Stimulated activated naive CD8-positive, alpha-beta T cell treated with anti-CD3 and anti-CD28 coated beads, Interleukin-15, Interleukin-2, amounts not matched to agents 100 ng/mL and 50 ng/mL, for 24 hours (primary cell): ENCODE data around the gene PROK1.
"Not testable (repeated sequence)": the region's sequence is repeated elsewhere in the genome, so short reads cannot be mapped to it uniquely, and the experiment has no call there.

Source experiments
- H3K27ac Mint-ChIP-seq: one replicate; pipeline ENCODE4 v1.8.0; 2021; ENCODE audit warnings: mild to moderate bottlenecking, mixed read lengths
- H3K27me3 Mint-ChIP-seq: one replicate; pipeline ENCODE4 v1.8.0; 2021; ENCODE audit warnings: mixed read lengths
- H3K36me3 Mint-ChIP-seq: one replicate; pipeline ENCODE4 v1.8.0; 2021; ENCODE audit warnings: low read depth, mixed read lengths
- H3K4me1 Mint-ChIP-seq: one replicate; pipeline ENCODE4 v1.8.0; 2021; ENCODE audit warnings: low read depth, mixed read lengths
- H3K4me3 Mint-ChIP-seq: one replicate; pipeline ENCODE4 v1.8.0; 2021; ENCODE audit warnings: mild to moderate bottlenecking, mixed read lengths
- H3K9me3 Mint-ChIP-seq: one replicate; pipeline ENCODE4 v1.8.0; 2021; ENCODE audit warnings: mixed read lengths

PROK1 gene

GRCh38 chr1:110424699-110425611, 26.0 kb upstream of the PROK1 start:
- Mint-ChIP-seq H3K4me1 (no peaks in the 10 kb centered on the region), H3K27ac (no peak overlapping the region), H3K9me3 (no peaks in the 10 kb centered on the region), H3K36me3 (no peaks in the 10 kb centered on the region), H3K27me3 (peaks cover 5% of the 10 kb centered on the region), H3K4me3 (no peak overlapping the region)

- no peak overlapping the region for H3K27ac Mint-ChIP-seq
- H3K4me1 Mint-ChIP-seq: no peaks in the 10 kb centered on the region
- H3K27me3 Mint-ChIP-seq: peaks cover 5% of the 10 kb centered on the region
- no peaks in the 10 kb centered on the region for H3K9me3 Mint-ChIP-seq
- no peaks in the 10 kb centered on the region for H3K36me3 Mint-ChIP-seq
- H3K4me3 Mint-ChIP-seq: no peak overlapping the region
Observed at GRCh38 chr1:110425612-110426152, 25.3 kb upstream of the PROK1 start.

- no peak overlapping the region for H3K27ac Mint-ChIP-seq
- no peaks in the 10 kb centered on the region for H3K36me3 Mint-ChIP-seq
- no peaks in the 10 kb centered on the region for H3K4me1 Mint-ChIP-seq
- H3K9me3 Mint-ChIP-seq: no peaks in the 10 kb centered on the region
- H3K27me3 Mint-ChIP-seq: peaks cover 9% of the 10 kb centered on the region
- H3K4me3 Mint-ChIP-seq: no peak overlapping the region
Observed at GRCh38 chr1:110426854-110427253, 24.1 kb upstream of the PROK1 start.

GRCh38 chr1:110428946-110429345, 22.0 kb upstream of the PROK1 start:
- Mint-ChIP-seq H3K36me3 (no peaks in the 10 kb centered on the region), H3K27me3 (peaks cover 9% of the 10 kb centered on the region), H3K4me3 (no peak overlapping the region), H3K9me3 (no peaks in the 10 kb centered on the region), H3K4me1 (no peaks in the 10 kb centered on the region), H3K27ac (no peak overlapping the region)

- H3K9me3 Mint-ChIP-seq: no peaks in the 10 kb centered on the region
- H3K36me3 Mint-ChIP-seq: no peaks in the 10 kb centered on the region
- no peak overlapping the region for H3K27ac Mint-ChIP-seq
- H3K27me3 Mint-ChIP-seq: peaks cover 9% of the 10 kb centered on the region
- no peak overlapping the region for H3K4me3 Mint-ChIP-seq
- H3K4me1 Mint-ChIP-seq: no peaks in the 10 kb centered on the region
Observed at GRCh38 chr1:110430366-110430765, 20.6 kb upstream of the PROK1 start.

GRCh38 chr1:110430901-110431300, 20.0 kb upstream of the PROK1 start:
- Mint-ChIP-seq H3K4me1 (no peaks in the 10 kb centered on the region), H3K9me3 (no peaks in the 10 kb centered on the region), H3K27me3 (peaks cover 9% of the 10 kb centered on the region), H3K4me3 (no peak overlapping the region), H3K36me3 (no peaks in the 10 kb centered on the region), H3K27ac (no peak overlapping the region)

- peaks cover 4% of the 10 kb centered on the region for H3K27me3 Mint-ChIP-seq
Observed at GRCh38 chr1:110433213-110433612, 17.7 kb upstream of the PROK1 start.

GRCh38 chr1:110433803-110434202, 17.1 kb upstream of the PROK1 start:
- Mint-ChIP-seq H3K27ac (no peak overlapping the region), H3K4me3 (no peak overlapping the region), H3K36me3 (no peaks in the 10 kb centered on the region), H3K27me3 (peaks cover 4% of the 10 kb centered on the region), H3K9me3 (no peaks in the 10 kb centered on the region), H3K4me1 (no peaks in the 10 kb centered on the region)

More at GRCh38 chr1:110433213-110433612, 17.7 kb upstream of the PROK1 start:
- Mint-ChIP-seq H3K4me1 (no peaks in the 10 kb centered on the region), H3K36me3 (no peaks in the 10 kb centered on the region), H3K27ac (no peak overlapping the region), H3K4me3 (no peak overlapping the region), H3K9me3 (no peaks in the 10 kb centered on the region)

- Mint-ChIP-seq H3K36me3 (no peaks in the 10 kb centered on the region), H3K4me3 (no peak overlapping the region), H3K4me1 (no peaks in the 10 kb centered on the region), H3K27me3 (peaks cover 7% of the 10 kb centered on the region), H3K27ac (no peak overlapping the region), H3K9me3 (no peaks in the 10 kb centered on the region)
Observed at GRCh38 chr1:110434946-110435345, 16.0 kb upstream of the PROK1 start.

- H3K4me1 Mint-ChIP-seq: no peaks in the 10 kb centered on the region
- no peak overlapping the region for H3K4me3 Mint-ChIP-seq
- H3K27me3 Mint-ChIP-seq: peaks cover 5% of the 10 kb centered on the region
- no peaks in the 10 kb centered on the region for H3K36me3 Mint-ChIP-seq
- H3K9me3 Mint-ChIP-seq: no peaks in the 10 kb centered on the region
- no peak overlapping the region for H3K27ac Mint-ChIP-seq
Observed at GRCh38 chr1:110436635-110437034, 14.3 kb upstream of the PROK1 start.

- H3K4me1 Mint-ChIP-seq, H3K27ac Mint-ChIP-seq, H3K27me3 Mint-ChIP-seq, H3K36me3 Mint-ChIP-seq, H3K4me3 Mint-ChIP-seq, H3K9me3 Mint-ChIP-seq: not testable (repeated sequence)
Observed at GRCh38 chr1:110437645-110438299, 13.2 kb upstream of the PROK1 start.

GRCh38 chr1:110438893-110439292, 12.1 kb upstream of the PROK1 start:
- no peaks in the 10 kb centered on the region for H3K4me1 Mint-ChIP-seq
- no peaks in the 10 kb centered on the region for H3K9me3 Mint-ChIP-seq
- peaks cover 5% of the 10 kb centered on the region for H3K27me3 Mint-ChIP-seq
- no peak overlapping the region for H3K27ac Mint-ChIP-seq
- no peaks in the 10 kb centered on the region for H3K36me3 Mint-ChIP-seq
- H3K4me3 Mint-ChIP-seq: no peak overlapping the region

- not testable (repeated sequence) for H3K27me3 Mint-ChIP-seq, H3K4me3 Mint-ChIP-seq, H3K36me3 Mint-ChIP-seq, H3K27ac Mint-ChIP-seq, H3K9me3 Mint-ChIP-seq, H3K4me1 Mint-ChIP-seq
Observed at GRCh38 chr1:110439873-110440272, 11.1 kb upstream of the PROK1 start.

- Mint-ChIP-seq H3K4me3 (no peak overlapping the region), H3K27ac (no peak overlapping the region), H3K4me1 (no peaks in the 10 kb centered on the region), H3K27me3 (peaks cover 5% of the 10 kb centered on the region), H3K9me3 (no peaks in the 10 kb centered on the region), H3K36me3 (no peaks in the 10 kb centered on the region)
Observed at GRCh38 chr1:110440877-110441276, 10.1 kb upstream of the PROK1 start.

GRCh38 chr1:110441888-110442287, 9.1 kb upstream of the PROK1 start:
- no peak overlapping the region for H3K27ac Mint-ChIP-seq

More at GRCh38 chr1:110441888-110442287, 9.1 kb upstream of the PROK1 start:
- H3K4me3 Mint-ChIP-seq: no peak overlapping the region
- H3K36me3 Mint-ChIP-seq: no peaks in the 10 kb centered on the region
- H3K4me1 Mint-ChIP-seq: no peaks in the 10 kb centered on the region
- H3K27me3 Mint-ChIP-seq: peaks cover 5% of the 10 kb centered on the region
- no peaks in the 10 kb centered on the region for H3K9me3 Mint-ChIP-seq
